HepG2 (cell line): ENCODE results near the gene EP300. TPM values are rescaled to one million over a fixed set of nuclear protein-coding genes. Genes with fewer than 3 reads are reported as not detected.

Source experiments
- CREM ChIP-seq, 2 experiments: sonication (generic) in 1 of 2; formaldehyde crosslinking in 1 of 2; IDR thresholded peaks; 2 replicates each; pipeline versions ENCODE4 v1.4.0 to v1.6.1; 2016 to 2020; ENCODE audit warnings: antibody characterized with exemption in 1 of 2, mild to moderate bottlenecking in 1 of 2, missing genetic modification reagents in 1 of 2
- ERF ChIP-seq: IDR thresholded peaks from 2 replicates; pipeline ENCODE4 v1.6.1; 2018; ENCODE audit warnings: missing biosample characterization, missing genetic modification reagents
- GATAD2A ChIP-seq: IDR thresholded peaks from 2 replicates; pipeline ENCODE4 v1.6.1; 2016
- MEF2D ChIP-seq: sonication (generic); formaldehyde crosslinking; IDR thresholded peaks from 2 replicates; pipeline ENCODE4 v1.5.1; 2020; ENCODE audit warnings: mild to moderate bottlenecking, missing genetic modification reagents
- NCOA5 ChIP-seq: sonication (generic); formaldehyde crosslinking; IDR thresholded peaks from 2 replicates; pipeline ENCODE4 v1.4.0; 2020; ENCODE audit warnings: missing genetic modification reagents
- NR2C2 ChIP-seq: sonication (generic); formaldehyde crosslinking; IDR thresholded peaks from 2 replicates; pipeline ENCODE4 v1.4.0; 2020; ENCODE audit warnings: missing genetic modification reagents, mild to moderate bottlenecking, moderate library complexity, borderline replicate concordance
- NR2F1 ChIP-seq, 2 experiments: fragments of 450-650 bp in 1 of 2; formaldehyde crosslinking in 1 of 2; IDR thresholded peaks; 2 replicates each; pipeline versions ENCODE4 v1.5.0 to v1.6.1; 2016 to 2020; ENCODE audit warnings: mild to moderate bottlenecking in 1 of 2, missing compliant biosample characterization in 1 of 2, missing genetic modification reagents in 1 of 2, moderate library complexity in 1 of 2
- NR2F6 ChIP-seq, 2 experiments: IDR thresholded peaks; 2 replicates each; pipeline ENCODE4 v1.6.1; 2016; ENCODE audit warnings: antibody characterized with exemption in 1 of 2, mild to moderate bottlenecking in 1 of 2
- RARA ChIP-seq: IDR thresholded peaks from 2 replicates; pipeline ENCODE4 v1.6.1; 2016; ENCODE audit warnings: missing genetic modification reagents, missing compliant biosample characterization
- RBFOX2 ChIP-seq: fragments of 200-400 bp; formaldehyde crosslinking; IDR thresholded peaks from 2 replicates; pipeline ENCODE4 v1.6.1; 2017; ENCODE audit warnings: low read depth, mild to moderate bottlenecking, low read length
- SMC3 ChIP-seq: IDR thresholded peaks from 2 replicates; pipeline ENCODE4 v1.6.1; 2011; ENCODE audit warnings: low read length, improper control_type of control experiment
- ZNF124 ChIP-seq: sonication (generic); formaldehyde crosslinking; IDR thresholded peaks from 2 replicates; pipeline ENCODE4 v1.4.0; 2020; ENCODE audit warnings: missing genetic modification reagents
- ZNF672 ChIP-seq: sonication (generic); formaldehyde crosslinking; IDR thresholded peaks from 2 replicates; pipeline ENCODE4 v1.8.1; 2022; ENCODE audit warnings: missing genetic modification reagents
- ZNF772 ChIP-seq: sonication (generic); formaldehyde crosslinking; IDR thresholded peaks from 2 replicates; pipeline ENCODE4 v1.5.0; 2020; ENCODE audit warnings: mild to moderate bottlenecking, missing genetic modification reagents
- ZNF792 ChIP-seq: IDR thresholded peaks from 2 replicates; pipeline ENCODE4 v1.6.1; 2016
- ZSCAN20 ChIP-seq: sonication (generic); formaldehyde crosslinking; IDR thresholded peaks from 2 replicates; pipeline ENCODE4 v1.4.0; 2020; ENCODE audit warnings: missing genetic modification reagents, mild to moderate bottlenecking, borderline replicate concordance
- polyA plus RNA-seq, 8 experiments: library from polyadenylated mRNA; depleted of rRNA in 3 of 8; stranded (reverse) in 7 of 8; unstranded in 1 of 8; fragments of >200 nt; fragmentation: Illumina TruSeq in 4 of 8; extraction: Trizol in 4 of 8; gene quantifications; 2 replicates each; pipeline versions ENCODE4 v1.2.1 to v1.2.3, GENCODE V29; 2011 to 2016; ENCODE audit warnings: low read depth in 4 of 8, missing spikeins in 1 of 8, mixed read lengths in 1 of 8; ENCODE audit not compliant: insufficient read depth in 1 of 8
- total RNA-seq, 5 experiments: library from RNA; depleted of rRNA; stranded (reverse); fragments of >200 nt; fragmentation: Illumina TruSeq; extraction: Trizol; gene quantifications; 2 replicates each; pipeline ENCODE4 v1.2.3, GENCODE V29; 2016; ENCODE audit warnings: low read depth in 1 of 5
- TF ChIP-seq, protein P1 (sequence below): sonication (generic); formaldehyde crosslinking; IDR thresholded peaks from 2 replicates; pipeline ENCODE4 v1.8.0; 2022; ENCODE audit warnings: missing genetic modification reagents, mild to moderate bottlenecking, moderate library complexity, borderline replicate concordance
- TF ChIP-seq, protein P2 (sequence below): sonication (generic); formaldehyde crosslinking; IDR thresholded peaks from 2 replicates; pipeline ENCODE4 v1.4.0; 2020; ENCODE audit warnings: missing genetic modification reagents
- TF ChIP-seq, protein P3 (sequence below): sonication (generic); formaldehyde crosslinking; IDR thresholded peaks from 2 replicates; pipeline ENCODE4 v1.5.0; 2020; ENCODE audit warnings: mild to moderate bottlenecking, missing genetic modification reagents, moderate library complexity
- TF ChIP-seq, protein P4 (sequence below): sonication (generic); formaldehyde crosslinking; IDR thresholded peaks from 2 replicates; pipeline ENCODE4 v1.5.1; 2020; ENCODE audit warnings: mild to moderate bottlenecking, moderate library complexity, missing genetic modification reagents
- TF ChIP-seq, protein P5 (sequence below): sonication (generic); formaldehyde crosslinking; IDR thresholded peaks from 2 replicates; pipeline ENCODE4 v1.8.0; 2023; ENCODE audit warnings: mild to moderate bottlenecking, missing genetic modification reagents

The EP300 gene
- total and polyA plus RNA-seq, 2 of the 13 experiments (the other 11 are each of a cell fraction or from before 2014, with no cell fraction given) = 13.6 to 14.9 TPM

DNA sequence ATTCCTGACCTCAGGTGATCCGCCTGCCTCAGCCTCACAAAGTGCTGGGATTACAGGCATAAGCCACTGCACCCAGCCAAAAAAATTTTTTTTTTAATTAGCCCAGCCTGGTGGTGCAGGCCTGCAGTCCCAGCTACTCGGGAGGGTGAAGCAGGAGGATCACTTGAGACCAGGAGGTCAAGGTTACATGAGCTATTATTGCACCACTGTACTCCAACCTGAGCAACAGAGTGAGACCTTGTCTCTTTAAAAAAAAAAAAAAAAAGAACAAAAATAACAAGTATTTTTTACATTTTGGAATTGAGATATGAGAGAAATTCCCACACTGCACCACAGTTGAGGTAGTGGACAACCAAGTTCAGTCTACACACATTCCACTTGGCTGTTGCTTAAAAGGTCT, 99.1 kb downstream of the EP300 start (continued):
- TF ChIP-seq ZNF772 (CRISPR knock-in tag) = no peak
- TF ChIP-seq NCOA5 (CRISPR knock-in tag) = no peak
- TF ChIP-seq, protein P1, sequence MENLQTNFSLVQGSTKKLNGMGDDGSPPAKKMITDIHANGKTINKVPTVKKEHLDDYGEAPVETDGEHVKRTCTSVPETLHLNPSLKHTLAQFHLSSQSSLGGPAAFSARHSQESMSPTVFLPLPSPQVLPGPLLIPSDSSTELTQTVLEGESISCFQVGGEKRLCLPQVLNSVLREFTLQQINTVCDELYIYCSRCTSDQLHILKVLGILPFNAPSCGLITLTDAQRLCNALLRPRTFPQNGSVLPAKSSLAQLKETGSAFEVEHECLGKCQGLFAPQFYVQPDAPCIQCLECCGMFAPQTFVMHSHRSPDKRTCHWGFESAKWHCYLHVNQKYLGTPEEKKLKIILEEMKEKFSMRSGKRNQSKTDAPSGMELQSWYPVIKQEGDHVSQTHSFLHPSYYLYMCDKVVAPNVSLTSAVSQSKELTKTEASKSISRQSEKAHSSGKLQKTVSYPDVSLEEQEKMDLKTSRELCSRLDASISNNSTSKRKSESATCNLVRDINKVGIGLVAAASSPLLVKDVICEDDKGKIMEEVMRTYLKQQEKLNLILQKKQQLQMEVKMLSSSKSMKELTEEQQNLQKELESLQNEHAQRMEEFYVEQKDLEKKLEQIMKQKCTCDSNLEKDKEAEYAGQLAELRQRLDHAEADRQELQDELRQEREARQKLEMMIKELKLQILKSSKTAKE (CRISPR knock-in tag) = no peak
- TF ChIP-seq ERF = no peak
- TF ChIP-seq CREM (IDR thresholded peaks at IDR 0.05) = no peak
- TF ChIP-seq CREM (CRISPR knock-in tag; IDR thresholded peaks at IDR 0.05) = no peak
- TF ChIP-seq ZNF792 (CRISPR knock-in tag) = no peak
- TF ChIP-seq GATAD2A = peak; percentile 36; the same call in 1 of the 2 replicates
- TF ChIP-seq NR2F6 (IDR thresholded peaks at IDR 0.05) = peak; percentile 68; the same call in 1 of the 2 replicates
- TF ChIP-seq NR2F6 (CRISPR knock-in tag; IDR thresholded peaks at IDR 0.05) = peak; percentile 81
- peak in 1 of 2 experiments; percentile 51; a peak in 2 of 4 replicates for TF ChIP-seq NR2F1 (CRISPR knock-in tag; IDR thresholded peaks at IDR 0.05)
- TF ChIP-seq ZNF672 (CRISPR knock-in tag) = no peak
- TF ChIP-seq RBFOX2 = no peak
- TF ChIP-seq, protein P2, sequence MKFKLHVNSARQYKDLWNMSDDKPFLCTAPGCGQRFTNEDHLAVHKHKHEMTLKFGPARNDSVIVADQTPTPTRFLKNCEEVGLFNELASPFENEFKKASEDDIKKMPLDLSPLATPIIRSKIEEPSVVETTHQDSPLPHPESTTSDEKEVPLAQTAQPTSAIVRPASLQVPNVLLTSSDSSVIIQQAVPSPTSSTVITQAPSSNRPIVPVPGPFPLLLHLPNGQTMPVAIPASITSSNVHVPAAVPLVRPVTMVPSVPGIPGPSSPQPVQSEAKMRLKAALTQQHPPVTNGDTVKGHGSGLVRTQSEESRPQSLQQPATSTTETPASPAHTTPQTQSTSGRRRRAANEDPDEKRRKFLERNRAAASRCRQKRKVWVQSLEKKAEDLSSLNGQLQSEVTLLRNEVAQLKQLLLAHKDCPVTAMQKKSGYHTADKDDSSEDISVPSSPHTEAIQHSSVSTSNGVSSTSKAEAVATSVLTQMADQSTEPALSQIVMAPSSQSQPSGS = no peak
- no peak for TF ChIP-seq ZSCAN20 (CRISPR knock-in tag)
- TF ChIP-seq, protein P3, sequence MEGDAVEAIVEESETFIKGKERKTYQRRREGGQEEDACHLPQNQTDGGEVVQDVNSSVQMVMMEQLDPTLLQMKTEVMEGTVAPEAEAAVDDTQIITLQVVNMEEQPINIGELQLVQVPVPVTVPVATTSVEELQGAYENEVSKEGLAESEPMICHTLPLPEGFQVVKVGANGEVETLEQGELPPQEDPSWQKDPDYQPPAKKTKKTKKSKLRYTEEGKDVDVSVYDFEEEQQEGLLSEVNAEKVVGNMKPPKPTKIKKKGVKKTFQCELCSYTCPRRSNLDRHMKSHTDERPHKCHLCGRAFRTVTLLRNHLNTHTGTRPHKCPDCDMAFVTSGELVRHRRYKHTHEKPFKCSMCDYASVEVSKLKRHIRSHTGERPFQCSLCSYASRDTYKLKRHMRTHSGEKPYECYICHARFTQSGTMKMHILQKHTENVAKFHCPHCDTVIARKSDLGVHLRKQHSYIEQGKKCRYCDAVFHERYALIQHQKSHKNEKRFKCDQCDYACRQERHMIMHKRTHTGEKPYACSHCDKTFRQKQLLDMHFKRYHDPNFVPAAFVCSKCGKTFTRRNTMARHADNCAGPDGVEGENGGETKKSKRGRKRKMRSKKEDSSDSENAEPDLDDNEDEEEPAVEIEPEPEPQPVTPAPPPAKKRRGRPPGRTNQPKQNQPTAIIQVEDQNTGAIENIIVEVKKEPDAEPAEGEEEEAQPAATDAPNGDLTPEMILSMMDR (CRISPR knock-in tag) = no peak
- TF ChIP-seq, protein P4, sequence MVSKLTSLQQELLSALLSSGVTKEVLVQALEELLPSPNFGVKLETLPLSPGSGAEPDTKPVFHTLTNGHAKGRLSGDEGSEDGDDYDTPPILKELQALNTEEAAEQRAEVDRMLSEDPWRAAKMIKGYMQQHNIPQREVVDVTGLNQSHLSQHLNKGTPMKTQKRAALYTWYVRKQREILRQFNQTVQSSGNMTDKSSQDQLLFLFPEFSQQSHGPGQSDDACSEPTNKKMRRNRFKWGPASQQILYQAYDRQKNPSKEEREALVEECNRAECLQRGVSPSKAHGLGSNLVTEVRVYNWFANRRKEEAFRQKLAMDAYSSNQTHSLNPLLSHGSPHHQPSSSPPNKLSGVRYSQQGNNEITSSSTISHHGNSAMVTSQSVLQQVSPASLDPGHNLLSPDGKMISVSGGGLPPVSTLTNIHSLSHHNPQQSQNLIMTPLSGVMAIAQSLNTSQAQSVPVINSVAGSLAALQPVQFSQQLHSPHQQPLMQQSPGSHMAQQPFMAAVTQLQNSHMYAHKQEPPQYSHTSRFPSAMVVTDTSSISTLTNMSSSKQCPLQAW (CRISPR knock-in tag) = no peak
- peak; percentile 27; the same call in 1 of the 2 replicates for TF ChIP-seq NR2C2 (CRISPR knock-in tag)
- TF ChIP-seq MEF2D (CRISPR knock-in tag) = no peak
- no peak for TF ChIP-seq ZNF124
- 0 out of 2 replicates have a peak, but pooled peaks have one; percentile 28 for TF ChIP-seq RARA
- no peak for TF ChIP-seq SMC3
- TF ChIP-seq, protein P5, sequence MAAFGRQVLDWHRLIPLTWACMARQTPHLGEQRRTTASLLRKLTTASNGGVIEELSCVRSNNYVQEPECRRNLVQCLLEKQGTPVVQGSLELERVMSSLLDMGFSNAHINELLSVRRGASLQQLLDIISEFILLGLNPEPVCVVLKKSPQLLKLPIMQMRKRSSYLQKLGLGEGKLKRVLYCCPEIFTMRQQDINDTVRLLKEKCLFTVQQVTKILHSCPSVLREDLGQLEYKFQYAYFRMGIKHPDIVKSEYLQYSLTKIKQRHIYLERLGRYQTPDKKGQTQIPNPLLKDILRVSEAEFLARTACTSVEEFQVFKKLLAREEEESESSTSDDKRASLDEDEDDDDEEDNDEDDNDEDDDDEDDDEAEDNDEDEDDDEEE (CRISPR knock-in tag) = no peak
